Suppressor macrophage (primary cell): Measurements from ENCODE around the gene WDR82.

Source experiments
- DNase-seq, 4 experiments: peaks; one replicate each; pipeline ENCODE4 v3.0.0-alpha.2; 2020 to 2022

Gene WDR82

GRCh38 chr3:52222319-52223221 lies 55.9 kb downstream of the WDR82 start:
- DNase-seq: no peak

GRCh38 chr3:52221563-52222318 lies 56.7 kb downstream of the WDR82 start:
- no peak for DNase-seq

GRCh38 chr3:52221141-52221562 lies 57.3 kb downstream of the WDR82 start:
- DNase-seq: no peak

GRCh38 chr3:52220380-52221026 lies 57.9 kb downstream of the WDR82 start:
- DNase-seq: peak; percentile 86 to 92 (median 90)

- no peak for DNase-seq
These were observed 59.4 kb downstream of the WDR82 start for GRCh38 chr3:52218937-52219650.

- no peak for DNase-seq
These were observed 60.0 kb downstream of the WDR82 start for GRCh38 chr3:52218454-52218853.

- DNase-seq: no peak
These were observed 60.4 kb downstream of the WDR82 start for GRCh38 chr3:52218026-52218425.

- DNase-seq: no peak
These were observed 61.0 kb downstream of the WDR82 start for GRCh38 chr3:52217409-52217805.

GRCh38 chr3:52216585-52217408 lies 61.7 kb downstream of the WDR82 start:
- no peak for DNase-seq

GRCh38 chr3:52215351-52215750 lies 63.1 kb downstream of the WDR82 start:
- no peak for DNase-seq

- DNase-seq: no peak
These were observed 64.5 kb downstream of the WDR82 start for GRCh38 chr3:52213901-52214300.

- DNase-seq: no peak
These were observed 65.4 kb downstream of the WDR82 start for GRCh38 chr3:52213005-52213404.

GRCh38 chr3:52211268-52211891 lies 67.1 kb downstream of the WDR82 start:
- DNase-seq: no peak

GRCh38 chr3:52210550-52211046 lies 67.9 kb downstream of the WDR82 start:
- DNase-seq: peak; percentile 53 to 84 (median 74)

- DNase-seq: no peak
These were observed 68.4 kb downstream of the WDR82 start for GRCh38 chr3:52210037-52210436.

- no peak for DNase-seq
These were observed 69.9 kb downstream of the WDR82 start for GRCh38 chr3:52208556-52208955.

GRCh38 chr3:52205727-52206372 lies 72.6 kb downstream of the WDR82 start:
- DNase-seq: no peak
